HUES64 (cell line): Measurements from ENCODE around the gene CHMP4A.
"Not testable (repeated sequence)": the region's sequence is repeated elsewhere in the genome, so short reads cannot be mapped to it uniquely, and the experiment has no call there.

Source experiments
- H3K27ac ChIP-seq: 2 replicates; pipeline ENCODE4 v1.7.0; 2013; ENCODE audit warnings: low read depth, low read length, inconsistent platforms
- H3K27me3 ChIP-seq: 2 replicates; pipeline ENCODE4 v1.6.1; 2013; ENCODE audit warnings: mild to moderate bottlenecking, low read length; ENCODE audit not compliant: insufficient read depth
- H3K36me3 ChIP-seq: 2 replicates; pipeline ENCODE4 v1.6.1; 2013; ENCODE audit warnings: mild to moderate bottlenecking, low read length; ENCODE audit not compliant: insufficient read depth
- H3K4me1 ChIP-seq: 2 replicates; pipeline ENCODE4 v1.6.1; 2013; ENCODE audit warnings: mild to moderate bottlenecking, low read length, moderate library complexity; ENCODE audit not compliant: insufficient read depth
- H3K4me3 ChIP-seq: 2 replicates; pipeline ENCODE4 v1.5.1; 2013; ENCODE audit warnings: mild to moderate bottlenecking, low read length, moderate library complexity
- H3K9ac ChIP-seq: 2 replicates; pipeline ENCODE4 v1.6.1; 2013; ENCODE audit warnings: mild to moderate bottlenecking, low read depth, low read length
- H3K9me3 ChIP-seq: 2 replicates; pipeline ENCODE4 v1.6.1; 2013; ENCODE audit warnings: low read depth, low read length; ENCODE audit not compliant: insufficient read depth
- WGBS: fragments of 150-250, 120-280 bp; methylation state at CpG from one replicate; pipeline ENCODE4 v1.1.7; 2013; ENCODE audit warnings: missing lambda C conversion rate; 5-methylcytosine and 5-hydroxymethylcytosine counted together

The CHMP4A gene

GRCh38 chr14:24219080-24219479, 5.8 kb upstream of the CHMP4A start:
- 92% methylated on average over 3 of the region's 4 CpGs for WGBS
- H3K9ac ChIP-seq = no peak overlapping the region
- H3K36me3 ChIP-seq = peaks cover 17% of the 10 kb centered on the region
- no peak overlapping the region for H3K27ac ChIP-seq
- H3K4me3 ChIP-seq = no peak overlapping the region
- H3K27me3 ChIP-seq = no peaks in the 10 kb centered on the region
- H3K4me1 ChIP-seq = no peaks in the 10 kb centered on the region
- H3K9me3 ChIP-seq = no peaks in the 10 kb centered on the region

GRCh38 chr14:24216876-24217275, 3.6 kb upstream of the CHMP4A start:
- H3K36me3 ChIP-seq = peaks cover 22% of the 10 kb centered on the region
- WGBS = no CpG with 5 or more reads among the region's 1 CpG
- H3K9me3 ChIP-seq, H3K4me3 ChIP-seq, H3K27ac ChIP-seq, H3K9ac ChIP-seq, H3K27me3 ChIP-seq, H3K4me1 ChIP-seq: not testable (repeated sequence)

GRCh38 chr14:24216345-24216699, 3.0 kb upstream of the CHMP4A start:
- Histone ChIP-seq H3K27ac (no peak overlapping the region; the same call in 1 of the 2 replicates), H3K36me3 (peaks cover 27% of the 10 kb centered on the region), H3K9ac (no peak overlapping the region), H3K4me1 (peaks cover 5% of the 10 kb centered on the region; the same call in 1 of the 2 replicates), H3K27me3 (no peaks in the 10 kb centered on the region), H3K9me3 (no peaks in the 10 kb centered on the region), H3K4me3 (peak overlapping the region; percentile 93)
- 94% methylated on average over 2 of the region's 2 CpGs for WGBS

GRCh38 chr14:24215495-24216344, 2.4 kb upstream of the CHMP4A start, which contains the start of gene MDP1:
Gene MDP1 (minus strand): TSS chr14:24216066. CDS start chr14:24215955, 111 bp downstream.
- peak within 1 kb of the TSS; percentile 79 for H3K27ac ChIP-seq
- peak within 1 kb of the TSS; percentile 93 for H3K4me3 ChIP-seq
- peak within 1 kb of the TSS; percentile 89 for H3K9ac ChIP-seq
- H3K9me3 ChIP-seq = no peaks in the 10 kb centered on the region
- H3K27me3 ChIP-seq = no peaks in the 10 kb centered on the region
- 2% methylated on average over 39 of the region's 40 CpGs for WGBS
- H3K36me3 ChIP-seq = peaks cover 27% of the 10 kb centered on the region
- H3K4me1 ChIP-seq = peaks cover 5% of the 10 kb centered on the region; the same call in 1 of the 2 replicates

GRCh38 chr14:24213866-24214662, 776 bp upstream of the CHMP4A start:
- Histone ChIP-seq H3K27ac (peak overlapping the region; percentile 99), H3K4me3 (peak overlapping the region; percentile 85), H3K9me3 (no peaks in the 10 kb centered on the region), H3K27me3 (no peaks in the 10 kb centered on the region), H3K4me1 (peaks cover 5% of the 10 kb centered on the region; the same call in 1 of the 2 replicates), H3K9ac (peak overlapping the region; percentile 95), H3K36me3 (peaks cover 43% of the 10 kb centered on the region)
- 94% methylated on average over 7 of the region's 7 CpGs for WGBS

GRCh38 chr14:24211311-24211710, 2.0 kb downstream of the CHMP4A start:
- peaks cover 5% of the 10 kb centered on the region; the same call in 1 of the 2 replicates for H3K4me1 ChIP-seq
- H3K27ac ChIP-seq = no peak overlapping the region
- H3K9ac ChIP-seq = no peak overlapping the region
- no peaks in the 10 kb centered on the region for H3K9me3 ChIP-seq
- H3K27me3 ChIP-seq = no peaks in the 10 kb centered on the region
- H3K4me3 ChIP-seq = no peak overlapping the region
- WGBS = 94% methylated on average over 6 of the region's 6 CpGs
- H3K36me3 ChIP-seq = peaks cover 56% of the 10 kb centered on the region

DNA sequence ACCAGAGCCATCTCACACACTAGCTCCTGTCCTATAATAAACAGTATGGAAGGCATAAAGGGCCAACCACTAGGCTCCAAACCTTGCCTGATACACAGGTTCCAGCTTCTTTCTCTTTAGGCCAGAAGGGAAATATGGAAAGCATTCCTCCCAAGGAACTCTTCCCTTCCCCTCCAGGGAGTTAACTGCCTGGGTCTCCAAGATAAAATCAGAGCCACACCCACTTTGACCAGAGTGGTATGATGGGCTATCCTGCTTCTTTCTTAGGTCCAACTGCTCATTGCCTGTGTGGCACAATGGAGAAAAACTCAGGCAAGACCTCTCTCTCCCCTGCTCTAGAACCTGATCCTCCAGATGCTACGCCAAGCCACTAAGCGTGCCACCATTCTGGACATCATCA, 5.7 kb downstream of the CHMP4A start:
- H3K27me3 ChIP-seq = no peaks in the 10 kb centered on the region
- H3K36me3 ChIP-seq = peaks cover 71% of the 10 kb centered on the region

DNA sequence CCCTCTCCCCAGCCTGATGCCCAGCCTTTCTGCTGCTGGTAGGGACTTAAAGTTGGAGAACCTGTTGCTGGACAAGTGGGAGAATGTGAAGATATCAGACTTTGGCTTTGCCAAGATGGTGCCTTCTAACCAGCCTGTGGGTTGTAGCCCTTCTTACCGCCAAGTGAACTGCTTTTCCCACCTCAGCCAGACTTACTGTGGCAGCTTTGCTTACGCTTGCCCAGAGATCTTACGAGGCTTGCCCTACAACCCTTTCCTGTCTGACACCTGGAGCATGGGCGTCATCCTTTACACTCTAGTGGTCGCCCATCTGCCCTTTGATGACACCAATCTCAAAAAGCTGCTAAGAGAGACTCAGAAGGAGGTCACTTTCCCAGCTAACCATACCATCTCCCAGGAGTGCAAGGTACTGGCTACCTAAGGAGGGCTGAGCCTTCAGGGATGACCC, 6.2 kb downstream of the CHMP4A start:
- Histone ChIP-seq H3K36me3 (peaks cover 71% of the 10 kb centered on the region), H3K9ac (no peak overlapping the region), H3K27me3 (no peaks in the 10 kb centered on the region), H3K27ac (no peak overlapping the region), H3K9me3 (no peaks in the 10 kb centered on the region), H3K4me3 (no peak overlapping the region), H3K4me1 (peaks cover 5% of the 10 kb centered on the region; the same call in 1 of the 2 replicates)
- WGBS = 93% methylated on average over 5 of the region's 5 CpGs

More for the DNA sequence above, 5.7 kb downstream of the CHMP4A start:
- Histone ChIP-seq H3K9ac (no peak overlapping the region), H3K27ac (no peak overlapping the region), H3K4me1 (peaks cover 5% of the 10 kb centered on the region; the same call in 1 of the 2 replicates), H3K4me3 (no peak overlapping the region), H3K9me3 (no peaks in the 10 kb centered on the region)
- 97% methylated on average over 2 of the region's 2 CpGs for WGBS

GRCh38 chr14:24206260-24207103, 6.8 kb downstream of the CHMP4A start:
- peaks cover 4% of the 10 kb centered on the region for H3K9me3 ChIP-seq
- peaks cover 5% of the 10 kb centered on the region; the same call in 1 of the 2 replicates for H3K4me1 ChIP-seq
- H3K4me3 ChIP-seq = no peak overlapping the region
- no peak overlapping the region for H3K27ac ChIP-seq
- no peak overlapping the region for H3K9ac ChIP-seq
- H3K27me3 ChIP-seq = no peaks in the 10 kb centered on the region
- 96% methylated on average over 11 of the region's 11 CpGs for WGBS
- peaks cover 71% of the 10 kb centered on the region for H3K36me3 ChIP-seq
